Glutamatergic neuron (in vitro differentiated cells): ENCODE results near the gene SHISA4. TPM values are rescaled to one million over a fixed set of nuclear protein-coding genes. Genes with fewer than 3 reads are reported as not detected.

Source experiments
- DNase-seq: peaks from one replicate; pipeline ENCODE4 v3.0.0; 2022
- H3K27ac Mint-ChIP-seq: one replicate; pipeline ENCODE4 v1.8.0; 2020; ENCODE audit warnings: mild to moderate bottlenecking, mixed read lengths, inconsistent platforms; ENCODE audit not compliant: unreplicated experiment
- H3K27me3 Mint-ChIP-seq: one replicate; pipeline ENCODE4 v1.8.0; 2020; ENCODE audit warnings: mild to moderate bottlenecking, moderate library complexity, mixed read lengths, inconsistent platforms; ENCODE audit not compliant: unreplicated experiment
- H3K36me3 Mint-ChIP-seq: one replicate; pipeline ENCODE4 v1.8.0; 2020; ENCODE audit warnings: mild to moderate bottlenecking, mixed read lengths, inconsistent platforms; ENCODE audit not compliant: unreplicated experiment
- H3K4me1 Mint-ChIP-seq: one replicate; pipeline ENCODE4 v1.8.0; 2020; ENCODE audit warnings: mild to moderate bottlenecking, low read depth, mixed read lengths, inconsistent platforms; ENCODE audit not compliant: unreplicated experiment
- H3K4me3 Mint-ChIP-seq: one replicate; pipeline ENCODE4 v1.8.0; 2020; ENCODE audit warnings: mild to moderate bottlenecking, mixed read lengths, inconsistent platforms; ENCODE audit not compliant: unreplicated experiment
- H3K9me3 Mint-ChIP-seq: one replicate; pipeline ENCODE4 v1.8.0; 2020; ENCODE audit warnings: mild to moderate bottlenecking, moderate library complexity, mixed read lengths, inconsistent platforms; ENCODE audit not compliant: unreplicated experiment
- total RNA-seq: library from RNA; stranded (reverse); fragmentation: NEBNext Ultra II Directional; extraction: Animal tissue kit (Norgen Biotek cat#: 25700); gene quantifications from one replicate; pipeline ENCODE4 v1.2.1, GENCODE V29; 2021; ENCODE audit not compliant: unreplicated experiment
- TF ChIP-seq, protein P1 (sequence below): fragments of 200-600 bp; sonication (generic); IDR thresholded peaks from one replicate; pipeline ENCODE4 v1.5.0; 2021; ENCODE audit not compliant: partially characterized antibody, unreplicated experiment

The SHISA4 gene
- total RNA-seq, 1 donor from 2014 or later, result 2.9 TPM

- Mint-ChIP-seq H3K4me1 (no peaks in the 10 kb centered on the region), H3K4me3 (no peak overlapping the region), H3K27me3 (peaks cover 14% of the 10 kb centered on the region), H3K36me3 (no peaks in the 10 kb centered on the region), H3K27ac (no peak overlapping the region), H3K9me3 (peaks cover 7% of the 10 kb centered on the region)
- TF ChIP-seq, protein P1, sequence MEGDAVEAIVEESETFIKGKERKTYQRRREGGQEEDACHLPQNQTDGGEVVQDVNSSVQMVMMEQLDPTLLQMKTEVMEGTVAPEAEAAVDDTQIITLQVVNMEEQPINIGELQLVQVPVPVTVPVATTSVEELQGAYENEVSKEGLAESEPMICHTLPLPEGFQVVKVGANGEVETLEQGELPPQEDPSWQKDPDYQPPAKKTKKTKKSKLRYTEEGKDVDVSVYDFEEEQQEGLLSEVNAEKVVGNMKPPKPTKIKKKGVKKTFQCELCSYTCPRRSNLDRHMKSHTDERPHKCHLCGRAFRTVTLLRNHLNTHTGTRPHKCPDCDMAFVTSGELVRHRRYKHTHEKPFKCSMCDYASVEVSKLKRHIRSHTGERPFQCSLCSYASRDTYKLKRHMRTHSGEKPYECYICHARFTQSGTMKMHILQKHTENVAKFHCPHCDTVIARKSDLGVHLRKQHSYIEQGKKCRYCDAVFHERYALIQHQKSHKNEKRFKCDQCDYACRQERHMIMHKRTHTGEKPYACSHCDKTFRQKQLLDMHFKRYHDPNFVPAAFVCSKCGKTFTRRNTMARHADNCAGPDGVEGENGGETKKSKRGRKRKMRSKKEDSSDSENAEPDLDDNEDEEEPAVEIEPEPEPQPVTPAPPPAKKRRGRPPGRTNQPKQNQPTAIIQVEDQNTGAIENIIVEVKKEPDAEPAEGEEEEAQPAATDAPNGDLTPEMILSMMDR, result no peak
- DNase-seq, result no peak
Measured at GRCh38 chr1:201890806-201891450, 2.2 kb downstream of the SHISA4 start.

- H3K4me1 Mint-ChIP-seq, result no peaks in the 10 kb centered on the region
- peaks cover 14% of the 10 kb centered on the region for H3K27me3 Mint-ChIP-seq
- no peak for DNase-seq
- H3K27ac Mint-ChIP-seq, result no peak overlapping the region
- TF ChIP-seq, protein P1, result no peak
- peaks cover 7% of the 10 kb centered on the region for H3K9me3 Mint-ChIP-seq
- no peak overlapping the region for H3K4me3 Mint-ChIP-seq
- no peaks in the 10 kb centered on the region for H3K36me3 Mint-ChIP-seq
Measured at GRCh38 chr1:201891451-201892045, 2.9 kb downstream of the SHISA4 start.

DNA sequence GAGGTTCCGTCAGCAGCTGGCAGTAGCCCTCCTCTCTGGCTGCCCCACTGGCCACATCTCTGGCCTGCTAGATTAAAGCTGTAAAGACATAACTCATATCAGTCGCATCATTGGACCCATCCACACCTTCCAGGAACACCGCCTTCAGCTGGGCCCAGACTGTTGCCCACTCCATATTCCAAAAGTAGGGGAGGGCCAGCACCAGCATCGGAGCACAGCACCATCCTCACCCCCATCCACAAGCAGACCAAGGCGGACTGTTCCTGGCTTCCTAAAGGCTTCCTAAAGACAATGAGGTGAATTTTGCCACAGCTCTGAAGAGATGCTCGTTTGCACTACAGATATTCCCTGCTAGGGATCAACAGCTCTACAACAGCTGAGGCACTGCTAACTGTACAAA, 3.5 kb downstream of the SHISA4 start:
- Mint-ChIP-seq H3K27me3 (peaks cover 9% of the 10 kb centered on the region), H3K4me1 (no peaks in the 10 kb centered on the region), H3K4me3 (no peak overlapping the region), H3K36me3 (no peaks in the 10 kb centered on the region), H3K9me3 (peaks cover 5% of the 10 kb centered on the region), H3K27ac (no peak overlapping the region)
- TF ChIP-seq, protein P1, result no peak
- DNase-seq, result no peak

- no peak overlapping the region for H3K27ac Mint-ChIP-seq
Measured at GRCh38 chr1:201893431-201893830, 4.7 kb downstream of the SHISA4 start.

More at GRCh38 chr1:201893431-201893830, 4.7 kb downstream of the SHISA4 start:
- TF ChIP-seq, protein P1, result no peak
- H3K9me3 Mint-ChIP-seq, result peaks cover 6% of the 10 kb centered on the region
- H3K36me3 Mint-ChIP-seq, result no peaks in the 10 kb centered on the region
- no peaks in the 10 kb centered on the region for H3K4me1 Mint-ChIP-seq
- no peak overlapping the region for H3K4me3 Mint-ChIP-seq
- peaks cover 7% of the 10 kb centered on the region for H3K27me3 Mint-ChIP-seq
- no peak for DNase-seq
